Astrocyte (in vitro differentiated cells and primary cell): Measurements from ENCODE around the gene ATG7. TPM values are rescaled to one million over a fixed set of nuclear protein-coding genes. Genes with fewer than 3 reads are reported as not detected.
A peak's percentile ranks its signal among the peaks of the same experiment; 100 is the strongest.

Experiments
- DNase-seq: peaks from one replicate; pipeline ENCODE4 v3.0.0-alpha.2; 2010; ENCODE audit warnings: low read depth
- FAIRE-seq: peaks from 2 replicates; lab custom pipeline; 2011; peaks lifted over from hg19 to GRCh38; lab: Jason Lieb, UNC
- H2AFZ ChIP-seq: 2 replicates; pipeline ENCODE4 v1.6.0; 2012; ENCODE audit warnings: low read depth, low read length, inconsistent platforms
- H3K27ac ChIP-seq: 2 replicates; pipeline ENCODE4 v1.5.1; 2011; ENCODE audit warnings: low read depth, low read length, inconsistent platforms
- H3K27me3 ChIP-seq: 2 replicates; pipeline ENCODE4 v1.6.0; 2011; ENCODE audit warnings: low read length, inconsistent platforms; ENCODE audit not compliant: insufficient read depth
- H3K36me3 ChIP-seq: 2 replicates; pipeline ENCODE4 v1.5.1; 2011; ENCODE audit warnings: low read length, inconsistent platforms; ENCODE audit not compliant: insufficient read depth
- H3K4me1 ChIP-seq: 2 replicates; pipeline ENCODE4 v1.5.1; 2011; ENCODE audit warnings: low read length, inconsistent platforms; ENCODE audit not compliant: insufficient read depth
- H3K4me2 ChIP-seq: 2 replicates; pipeline ENCODE4 v1.6.0; 2012; ENCODE audit warnings: low read length, inconsistent platforms
- H3K4me3 ChIP-seq: 2 replicates; pipeline ENCODE4 v1.5.1; 2011; ENCODE audit warnings: low read depth, mild to moderate bottlenecking, low read length, inconsistent platforms; ENCODE audit not compliant: insufficient read depth
- H3K79me2 ChIP-seq: 2 replicates; pipeline ENCODE4 v1.6.0; 2012; ENCODE audit warnings: mild to moderate bottlenecking, low read length, inconsistent platforms; ENCODE audit not compliant: insufficient read depth
- H3K9ac ChIP-seq: 2 replicates; pipeline ENCODE4 v1.6.0; 2012; ENCODE audit warnings: mild to moderate bottlenecking, low read length, inconsistent platforms
- H3K9me3 ChIP-seq: 2 replicates; pipeline ENCODE4 v1.5.1; 2012; ENCODE audit warnings: low read depth, mild to moderate bottlenecking, low read length, inconsistent platforms; ENCODE audit not compliant: insufficient read depth
- H4K20me1 ChIP-seq: 2 replicates; pipeline ENCODE4 v1.6.0; 2012; ENCODE audit warnings: low read length, inconsistent platforms; ENCODE audit not compliant: insufficient read depth
- H3K27ac Mint-ChIP-seq: one replicate; pipeline ENCODE4 v1.8.0; 2021; ENCODE audit warnings: mild to moderate bottlenecking, mixed read lengths; ENCODE audit not compliant: unreplicated experiment
- H3K27me3 Mint-ChIP-seq: one replicate; pipeline ENCODE4 v1.8.0; 2021; ENCODE audit warnings: low read depth, mixed read lengths; ENCODE audit not compliant: unreplicated experiment
- H3K36me3 Mint-ChIP-seq: one replicate; pipeline ENCODE4 v1.8.0; 2021; ENCODE audit warnings: low read depth, mixed read lengths; ENCODE audit not compliant: unreplicated experiment
- H3K4me1 Mint-ChIP-seq: one replicate; pipeline ENCODE4 v1.8.0; 2021; ENCODE audit warnings: low read depth, mixed read lengths; ENCODE audit not compliant: unreplicated experiment
- H3K4me3 Mint-ChIP-seq: one replicate; pipeline ENCODE4 v1.8.0; 2021; ENCODE audit warnings: mild to moderate bottlenecking, moderate library complexity, mixed read lengths; ENCODE audit not compliant: unreplicated experiment
- H3K9me3 Mint-ChIP-seq: one replicate; pipeline ENCODE4 v1.8.0; 2021; ENCODE audit warnings: mild to moderate bottlenecking, mixed read lengths; ENCODE audit not compliant: unreplicated experiment
- EZH2 ChIP-seq: IDR thresholded peaks from 2 replicates; pipeline ENCODE4 v1.6.1; 2012; ENCODE audit warnings: mild to moderate bottlenecking, low read length, inconsistent platforms; ENCODE audit not compliant: insufficient read depth
- total RNA-seq: library from RNA; stranded (reverse); gene quantifications from 2 replicates; pipeline ENCODE4 v1.2.1, GENCODE V29; 2021
- TF ChIP-seq, protein P1 (sequence below): IDR thresholded peaks from 2 replicates; pipeline ENCODE4 v1.5.1; 2011; ENCODE audit warnings: low read depth, mild to moderate bottlenecking, inconsistent platforms, low read length, moderate library complexity; ENCODE audit not compliant: insufficient read depth

ATG7 gene
- total RNA-seq, 1 donor from 2014 or later: 29.5 TPM

DNA sequence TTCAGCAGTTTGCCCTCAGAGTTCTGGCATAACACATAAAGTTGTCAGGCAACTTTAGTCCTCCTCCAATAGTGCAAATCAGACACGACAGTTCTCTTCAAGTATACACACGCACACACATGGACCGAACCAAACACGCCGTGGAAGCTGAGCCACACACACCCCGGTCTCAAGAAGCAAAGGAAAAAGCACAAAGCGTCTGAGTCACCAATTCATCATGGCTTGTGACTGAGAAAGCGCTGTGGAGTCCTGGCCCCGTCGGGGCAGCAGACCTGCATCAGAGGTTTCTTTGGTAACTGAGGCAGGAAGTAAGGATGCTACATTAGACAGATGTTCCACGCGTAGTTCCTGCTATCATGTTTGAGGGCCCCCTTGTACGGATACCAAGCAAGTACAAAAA lies 285.8 kb downstream of the ATG7 start:
- Histone ChIP-seq H3K79me2 (peaks cover 82% of the 10 kb centered on the region), H3K4me3 (no peak overlapping the region), H3K9me3 (no peaks in the 10 kb centered on the region), H3K4me2 (peak overlapping the region; percentile 67), H2AFZ (no peak overlapping the region), H4K20me1 (peaks cover 69% of the 10 kb centered on the region), H3K36me3 (peaks cover 16% of the 10 kb centered on the region), H3K27me3 (no peaks in the 10 kb centered on the region), H3K9ac (peak overlapping the region; percentile 77), H3K27ac (peak overlapping the region; percentile 95), H3K4me1 (peaks cover 54% of the 10 kb centered on the region)
- H3K27me3 Mint-ChIP-seq: no peaks in the 10 kb centered on the region
- DNase-seq: peak; percentile 91
- H3K9me3 Mint-ChIP-seq: no peaks in the 10 kb centered on the region
- FAIRE-seq: peak; percentile 56
- peak overlapping the region; percentile 52 for H3K4me3 Mint-ChIP-seq
- H3K4me1 Mint-ChIP-seq: peaks cover 47% of the 10 kb centered on the region
- peak overlapping the region; percentile 73 for H3K27ac Mint-ChIP-seq
- TF ChIP-seq EZH2: no peak
- TF ChIP-seq, protein P1, sequence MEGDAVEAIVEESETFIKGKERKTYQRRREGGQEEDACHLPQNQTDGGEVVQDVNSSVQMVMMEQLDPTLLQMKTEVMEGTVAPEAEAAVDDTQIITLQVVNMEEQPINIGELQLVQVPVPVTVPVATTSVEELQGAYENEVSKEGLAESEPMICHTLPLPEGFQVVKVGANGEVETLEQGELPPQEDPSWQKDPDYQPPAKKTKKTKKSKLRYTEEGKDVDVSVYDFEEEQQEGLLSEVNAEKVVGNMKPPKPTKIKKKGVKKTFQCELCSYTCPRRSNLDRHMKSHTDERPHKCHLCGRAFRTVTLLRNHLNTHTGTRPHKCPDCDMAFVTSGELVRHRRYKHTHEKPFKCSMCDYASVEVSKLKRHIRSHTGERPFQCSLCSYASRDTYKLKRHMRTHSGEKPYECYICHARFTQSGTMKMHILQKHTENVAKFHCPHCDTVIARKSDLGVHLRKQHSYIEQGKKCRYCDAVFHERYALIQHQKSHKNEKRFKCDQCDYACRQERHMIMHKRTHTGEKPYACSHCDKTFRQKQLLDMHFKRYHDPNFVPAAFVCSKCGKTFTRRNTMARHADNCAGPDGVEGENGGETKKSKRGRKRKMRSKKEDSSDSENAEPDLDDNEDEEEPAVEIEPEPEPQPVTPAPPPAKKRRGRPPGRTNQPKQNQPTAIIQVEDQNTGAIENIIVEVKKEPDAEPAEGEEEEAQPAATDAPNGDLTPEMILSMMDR: no peak
- peaks cover 11% of the 10 kb centered on the region for H3K36me3 Mint-ChIP-seq

DNA sequence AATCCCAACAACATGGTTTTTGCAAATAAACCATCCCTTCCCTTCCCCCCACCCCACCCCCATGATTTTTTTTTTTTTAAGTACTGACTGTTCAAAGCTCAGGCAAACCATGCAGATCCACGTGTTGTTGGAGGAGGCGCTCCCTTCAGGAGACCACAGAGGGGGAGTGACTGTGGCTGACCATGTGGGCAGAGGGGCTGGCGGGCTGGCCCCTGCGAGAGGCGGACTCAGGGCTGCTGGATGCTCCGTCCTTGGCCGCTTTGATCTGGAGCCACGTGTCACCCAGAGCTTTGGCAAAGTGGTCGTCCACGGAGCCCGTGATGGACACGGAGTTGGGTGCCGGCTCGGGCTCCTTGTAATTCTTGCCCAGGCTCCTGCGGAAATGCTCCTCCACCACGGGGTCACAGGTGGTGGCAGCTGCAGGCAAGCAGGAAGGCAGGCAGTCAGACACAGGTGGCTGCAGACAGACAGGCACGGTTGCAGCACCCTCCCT lies 286.3 kb downstream of the ATG7 start:
- Histone ChIP-seq H3K4me2 (peak overlapping the region; percentile 67), H3K36me3 (peaks cover 18% of the 10 kb centered on the region), H3K4me3 (no peak overlapping the region), H3K4me1 (peaks cover 54% of the 10 kb centered on the region), H3K27ac (peak overlapping the region; percentile 95), H3K79me2 (peaks cover 83% of the 10 kb centered on the region), H2AFZ (no peak overlapping the region), H3K9ac (peak overlapping the region; percentile 77), H3K9me3 (no peaks in the 10 kb centered on the region), H3K27me3 (no peaks in the 10 kb centered on the region), H4K20me1 (peaks cover 74% of the 10 kb centered on the region)
- H3K27ac Mint-ChIP-seq: no peak overlapping the region
- no peak overlapping the region for H3K4me3 Mint-ChIP-seq
- DNase-seq (peak; percentile 59), FAIRE-seq (no peak)
- H3K36me3 Mint-ChIP-seq: peaks cover 14% of the 10 kb centered on the region
- no peaks in the 10 kb centered on the region for H3K27me3 Mint-ChIP-seq
- H3K4me1 Mint-ChIP-seq: peaks cover 49% of the 10 kb centered on the region
- TF ChIP-seq EZH2: no peak
- TF ChIP-seq, protein P1: no peak
- no peaks in the 10 kb centered on the region for H3K9me3 Mint-ChIP-seq
